Muscle layer of colon (tissue), 2 donors: ENCODE data around the gene INSRR.

Source experiments
- H3K27ac ChIP-seq: one replicate; pipeline ENCODE4 v1.7.0; 2013; ENCODE audit warnings: low read depth, mild to moderate bottlenecking, low read length, moderate library complexity
- H3K27me3 ChIP-seq, 2 donors: one replicate each; pipeline ENCODE4 v1.7.0; 2013; ENCODE audit warnings: low read length in 2 of 2, mild to moderate bottlenecking in 2 of 2; ENCODE audit not compliant: insufficient read depth in 2 of 2, control insufficient read depth in 1 of 2
- H3K36me3 ChIP-seq: one replicate; pipeline ENCODE4 v1.7.0; 2013; ENCODE audit warnings: mild to moderate bottlenecking, low read length; ENCODE audit not compliant: insufficient read depth
- H3K4me1 ChIP-seq: one replicate; pipeline ENCODE4 v1.7.0; 2013; ENCODE audit warnings: mild to moderate bottlenecking, low read length; ENCODE audit not compliant: insufficient read depth
- H3K4me3 ChIP-seq, 2 donors: one replicate each; pipeline ENCODE4 v1.7.0; 2013; ENCODE audit warnings: low read length in 2 of 2, low read depth in 1 of 2, mild to moderate bottlenecking in 1 of 2, moderate library complexity in 1 of 2
- H3K9ac ChIP-seq: one replicate; pipeline ENCODE4 v1.7.0; 2013; ENCODE audit warnings: low read length
- H3K9me3 ChIP-seq: one replicate; pipeline ENCODE4 v1.7.0; 2013; ENCODE audit warnings: mild to moderate bottlenecking, low read length
- donor health status: abdominal sarcoma.
- donor health status: Adenocarcinoma of cecum.

Gene INSRR

GRCh38 chr1:156857532-156857931 lies 1.4 kb downstream of the INSRR start:
- H3K27me3 ChIP-seq, result peaks cover 35 to 54% of the 10 kb centered on the region in 2 donors
- H3K4me1 ChIP-seq, result peaks cover 16% of the 10 kb centered on the region

GRCh38 chr1:156856282-156856785 lies 2.6 kb downstream of the INSRR start:
- Histone ChIP-seq H3K36me3 (no peaks in the 10 kb centered on the region), H3K4me1 (peaks cover 16% of the 10 kb centered on the region), H3K27ac (no peak overlapping the region), H3K4me3 (no peak overlapping the region), H3K27me3 (peaks cover 24 to 47% of the 10 kb centered on the region in 2 donors), H3K9me3 (no peaks in the 10 kb centered on the region), H3K9ac (no peak overlapping the region)

More at GRCh38 chr1:156857532-156857931, 1.4 kb downstream of the INSRR start:
- no peak overlapping the region for H3K27ac ChIP-seq
- H3K9me3 ChIP-seq, result no peaks in the 10 kb centered on the region
- no peak overlapping the region for H3K4me3 ChIP-seq
- no peaks in the 10 kb centered on the region for H3K36me3 ChIP-seq
- H3K9ac ChIP-seq, result no peak overlapping the region

GRCh38 chr1:156854634-156855033 lies 4.3 kb downstream of the INSRR start:
- Histone ChIP-seq H3K36me3 (no peaks in the 10 kb centered on the region), H3K9me3 (no peaks in the 10 kb centered on the region), H3K4me1 (peaks cover 5% of the 10 kb centered on the region), H3K27me3 (peaks cover 10 to 30% of the 10 kb centered on the region in 2 donors), H3K27ac (no peak overlapping the region), H3K4me3 (no peak overlapping the region), H3K9ac (no peak overlapping the region)

GRCh38 chr1:156853761-156854160 lies 5.2 kb downstream of the INSRR start:
- no peaks in the 10 kb centered on the region for H3K36me3 ChIP-seq
- H3K4me3 ChIP-seq, result no peak overlapping the region
- H3K27ac ChIP-seq, result no peak overlapping the region
- peaks cover 6 to 24% of the 10 kb centered on the region in 2 donors for H3K27me3 ChIP-seq
- no peaks in the 10 kb centered on the region for H3K4me1 ChIP-seq
- H3K9me3 ChIP-seq, result no peaks in the 10 kb centered on the region
- H3K9ac ChIP-seq, result no peak overlapping the region

- H3K36me3 ChIP-seq, result no peaks in the 10 kb centered on the region
- peaks cover 0 to 22% of the 10 kb centered on the region in 2 donors for H3K27me3 ChIP-seq
- no peak overlapping the region for H3K9ac ChIP-seq
- no peak overlapping the region for H3K4me3 ChIP-seq
- H3K4me1 ChIP-seq, result no peaks in the 10 kb centered on the region
- no peak overlapping the region for H3K27ac ChIP-seq
- H3K9me3 ChIP-seq, result no peaks in the 10 kb centered on the region
Measured at GRCh38 chr1:156852418-156852874, 6.5 kb downstream of the INSRR start.

DNA sequence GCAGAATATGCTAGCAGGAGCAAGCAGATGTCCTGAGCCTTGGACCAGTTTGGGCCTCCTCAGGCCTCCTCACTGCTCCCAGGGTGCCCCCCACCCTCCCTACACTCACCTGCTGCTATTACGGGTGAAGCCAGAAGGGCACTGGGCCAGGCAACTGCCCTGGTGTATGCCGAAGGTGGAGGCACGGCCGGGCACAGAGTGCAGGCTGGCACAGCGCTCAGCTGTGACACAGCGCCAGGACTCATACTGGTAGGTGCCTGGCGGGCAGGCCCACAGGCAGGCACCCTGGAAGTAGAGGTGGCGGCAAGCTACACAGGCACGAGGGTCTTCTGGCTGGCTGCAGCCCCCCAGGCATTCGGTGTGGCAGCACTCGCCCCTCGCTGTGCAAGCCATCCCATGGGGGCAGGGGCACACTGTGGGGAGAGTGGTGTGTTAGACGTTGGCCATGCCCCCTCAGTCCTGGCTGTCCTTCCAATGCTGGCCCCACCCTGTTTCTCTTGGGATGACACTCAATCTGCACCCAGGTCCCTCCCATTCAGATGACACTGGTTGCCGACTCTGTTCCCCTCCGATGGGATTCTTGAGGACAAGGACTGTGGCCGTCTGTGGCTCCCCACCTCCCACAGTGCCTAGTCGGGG lies 7.0 kb downstream of the INSRR start:
- no peak overlapping the region for H3K27ac ChIP-seq
- H3K36me3 ChIP-seq, result no peaks in the 10 kb centered on the region
- H3K27me3 ChIP-seq, result peaks cover 0 to 20% of the 10 kb centered on the region in 2 donors
- H3K9me3 ChIP-seq, result no peaks in the 10 kb centered on the region
- no peaks in the 10 kb centered on the region for H3K4me1 ChIP-seq
- no peak overlapping the region for H3K9ac ChIP-seq
- no peak overlapping the region for H3K4me3 ChIP-seq

- H3K4me1 ChIP-seq, result no peaks in the 10 kb centered on the region
- H3K4me3 ChIP-seq, result no peak overlapping the region
- no peaks in the 10 kb centered on the region for H3K9me3 ChIP-seq
- no peak overlapping the region for H3K9ac ChIP-seq
- H3K27me3 ChIP-seq, result peaks cover 8 to 40% of the 10 kb centered on the region in 2 donors
- H3K27ac ChIP-seq, result no peak overlapping the region
- H3K36me3 ChIP-seq, result no peaks in the 10 kb centered on the region
Measured at GRCh38 chr1:156849151-156849496, 9.8 kb downstream of the INSRR start.

GRCh38 chr1:156848461-156849150 lies 10.3 kb downstream of the INSRR start:
- H3K27ac ChIP-seq, result no peak overlapping the region
- H3K9ac ChIP-seq, result no peak overlapping the region
- H3K9me3 ChIP-seq, result no peaks in the 10 kb centered on the region
- peaks cover 8 to 45% of the 10 kb centered on the region in 2 donors for H3K27me3 ChIP-seq
- no peak overlapping the region for H3K4me3 ChIP-seq
- H3K36me3 ChIP-seq, result no peaks in the 10 kb centered on the region
- no peaks in the 10 kb centered on the region for H3K4me1 ChIP-seq

- Histone ChIP-seq H3K9ac (no peak overlapping the region), H3K4me1 (no peaks in the 10 kb centered on the region), H3K4me3 (no peak overlapping the region), H3K36me3 (no peaks in the 10 kb centered on the region), H3K27me3 (peaks cover 8 to 50% of the 10 kb centered on the region in 2 donors), H3K9me3 (no peaks in the 10 kb centered on the region), H3K27ac (no peak overlapping the region)
Measured at GRCh38 chr1:156847591-156848460, 11.1 kb downstream of the INSRR start.

DNA sequence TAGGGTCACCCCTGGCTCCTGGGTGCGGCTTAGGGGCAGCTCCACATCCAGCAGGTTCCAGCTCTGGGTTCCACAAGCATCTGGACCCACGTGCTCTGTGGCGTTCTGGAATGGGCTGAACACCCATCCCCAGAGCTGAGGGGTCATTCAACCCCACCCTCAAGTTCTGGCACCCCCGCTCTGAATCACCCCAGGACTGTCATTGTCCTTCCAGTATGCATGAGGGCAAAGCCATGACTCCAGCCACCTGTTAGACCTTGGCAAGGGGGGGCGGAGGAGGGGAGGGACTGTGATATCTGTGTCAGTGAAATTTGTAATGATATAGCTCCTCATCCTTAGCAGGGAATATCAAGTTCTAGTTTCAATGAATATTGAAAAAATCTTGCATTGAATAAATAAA lies 12.3 kb downstream of the INSRR start:
- Histone ChIP-seq H3K4me1 (no peaks in the 10 kb centered on the region), H3K27ac (no peak overlapping the region), H3K9me3 (no peaks in the 10 kb centered on the region), H3K9ac (no peak overlapping the region), H3K36me3 (no peaks in the 10 kb centered on the region), H3K27me3 (peaks cover 8 to 54% of the 10 kb centered on the region in 2 donors), H3K4me3 (no peak overlapping the region)

GRCh38 chr1:156845953-156846545 lies 12.9 kb downstream of the INSRR start:
- H3K27ac ChIP-seq, result no peak overlapping the region
- no peak overlapping the region for H3K9ac ChIP-seq
- peaks cover 8 to 54% of the 10 kb centered on the region in 2 donors for H3K27me3 ChIP-seq
- H3K9me3 ChIP-seq, result no peaks in the 10 kb centered on the region
- H3K4me1 ChIP-seq, result no peaks in the 10 kb centered on the region
- no peak overlapping the region for H3K4me3 ChIP-seq
- no peaks in the 10 kb centered on the region for H3K36me3 ChIP-seq
